Bronchial epithelial cell (primary cell): ENCODE results near the gene ALDH18A1. TPM values are rescaled to one million over a fixed set of nuclear protein-coding genes. Genes with fewer than 3 reads are reported as not detected.

Experiments
- DNase-seq: peaks from one replicate; pipeline ENCODE4 v3.0.0-alpha.2; 2010; ENCODE audit warnings: low read depth
- FAIRE-seq: peaks from 2 replicates; lab custom pipeline; 2011; peaks lifted over from hg19 to GRCh38; lab: Jason Lieb, UNC
- H3K27me3 ChIP-seq: 2 replicates; pipeline ENCODE4 v1.5.1; 2011; ENCODE audit warnings: low read length; ENCODE audit not compliant: control insufficient read depth, insufficient read depth
- H3K36me3 ChIP-seq: 2 replicates; pipeline ENCODE4 v1.5.1; 2011; ENCODE audit warnings: low read length; ENCODE audit not compliant: control insufficient read depth, insufficient read depth
- H3K4me3 ChIP-seq: 2 replicates; pipeline ENCODE4 v1.5.1; 2011; ENCODE audit warnings: mild to moderate bottlenecking, low read depth, low read length, control low read depth
- total RNA-seq: library from RNA; depleted of rRNA; stranded (reverse); fragments of >200 nt; gene quantifications from 2 replicates; pipeline ENCODE4 v1.2.1, GENCODE V29; 2014
- TF ChIP-seq, protein P1 (sequence below): IDR thresholded peaks from 2 replicates; pipeline ENCODE4 v1.5.1; 2011; ENCODE audit warnings: mild to moderate bottlenecking, moderate library complexity, low read length, control low read depth, inconsistent platforms; ENCODE audit not compliant: insufficient read depth, severe bottlenecking

ALDH18A1 gene
- total RNA-seq, result 53.8 and 68.4 TPM in 2 replicates

DNA sequence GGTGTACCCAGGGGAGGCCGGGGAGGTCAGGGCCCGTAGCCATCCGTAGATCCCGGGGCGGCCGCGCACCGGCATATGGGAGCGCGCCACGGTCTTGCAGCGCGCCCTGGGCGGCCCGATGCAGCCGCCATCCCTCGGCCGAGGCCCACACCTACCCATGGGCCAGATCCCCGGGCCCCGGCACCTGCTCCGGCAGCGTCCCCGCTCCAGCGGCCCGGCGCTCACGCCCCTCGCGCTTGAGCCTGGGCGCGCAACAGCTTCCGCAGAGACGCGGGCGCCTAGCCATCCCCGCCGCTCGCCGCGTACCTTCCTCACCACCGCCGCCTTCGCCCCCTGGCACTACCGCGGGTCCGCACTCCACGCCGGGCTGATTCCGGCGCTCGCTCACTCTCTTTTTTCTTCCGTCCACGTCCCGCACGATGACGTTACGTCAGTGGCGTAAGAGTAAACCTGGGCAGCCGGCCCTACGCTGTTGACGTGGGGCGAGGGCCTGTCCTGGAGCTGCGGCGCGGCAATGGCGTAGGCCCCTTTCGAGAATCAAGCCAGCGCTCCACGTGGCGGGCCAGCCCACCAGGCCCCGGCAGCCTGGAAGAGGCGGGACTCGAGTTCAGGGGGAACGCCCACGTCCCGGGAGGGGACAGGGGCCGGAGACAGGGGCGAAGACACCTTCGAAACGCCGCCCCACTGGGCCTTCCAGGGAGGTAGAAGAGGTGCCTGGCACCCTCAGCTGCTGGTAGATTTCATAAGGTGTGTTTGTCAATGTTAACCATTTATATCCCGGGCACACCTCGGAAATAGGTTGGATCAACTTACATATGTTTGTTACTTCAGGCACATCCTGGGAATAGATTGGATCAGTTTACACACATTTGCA is at the start of gene ALDH18A1:
ALDH18A1 (minus strand) TSS at position 421 of the 874 bp plus-strand sequence. CDS start 3,334 bp downstream, outside the sequence.
- Histone ChIP-seq H3K36me3 (no peaks in the 10 kb centered on the region), H3K27me3 (no peaks in the 10 kb centered on the region), H3K4me3 (peak within 1 kb of the TSS; percentile 84)
- TF ChIP-seq, protein P1, sequence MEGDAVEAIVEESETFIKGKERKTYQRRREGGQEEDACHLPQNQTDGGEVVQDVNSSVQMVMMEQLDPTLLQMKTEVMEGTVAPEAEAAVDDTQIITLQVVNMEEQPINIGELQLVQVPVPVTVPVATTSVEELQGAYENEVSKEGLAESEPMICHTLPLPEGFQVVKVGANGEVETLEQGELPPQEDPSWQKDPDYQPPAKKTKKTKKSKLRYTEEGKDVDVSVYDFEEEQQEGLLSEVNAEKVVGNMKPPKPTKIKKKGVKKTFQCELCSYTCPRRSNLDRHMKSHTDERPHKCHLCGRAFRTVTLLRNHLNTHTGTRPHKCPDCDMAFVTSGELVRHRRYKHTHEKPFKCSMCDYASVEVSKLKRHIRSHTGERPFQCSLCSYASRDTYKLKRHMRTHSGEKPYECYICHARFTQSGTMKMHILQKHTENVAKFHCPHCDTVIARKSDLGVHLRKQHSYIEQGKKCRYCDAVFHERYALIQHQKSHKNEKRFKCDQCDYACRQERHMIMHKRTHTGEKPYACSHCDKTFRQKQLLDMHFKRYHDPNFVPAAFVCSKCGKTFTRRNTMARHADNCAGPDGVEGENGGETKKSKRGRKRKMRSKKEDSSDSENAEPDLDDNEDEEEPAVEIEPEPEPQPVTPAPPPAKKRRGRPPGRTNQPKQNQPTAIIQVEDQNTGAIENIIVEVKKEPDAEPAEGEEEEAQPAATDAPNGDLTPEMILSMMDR, result no peak
- FAIRE-seq (no peak), DNase-seq (peak; percentile 67)

DNA sequence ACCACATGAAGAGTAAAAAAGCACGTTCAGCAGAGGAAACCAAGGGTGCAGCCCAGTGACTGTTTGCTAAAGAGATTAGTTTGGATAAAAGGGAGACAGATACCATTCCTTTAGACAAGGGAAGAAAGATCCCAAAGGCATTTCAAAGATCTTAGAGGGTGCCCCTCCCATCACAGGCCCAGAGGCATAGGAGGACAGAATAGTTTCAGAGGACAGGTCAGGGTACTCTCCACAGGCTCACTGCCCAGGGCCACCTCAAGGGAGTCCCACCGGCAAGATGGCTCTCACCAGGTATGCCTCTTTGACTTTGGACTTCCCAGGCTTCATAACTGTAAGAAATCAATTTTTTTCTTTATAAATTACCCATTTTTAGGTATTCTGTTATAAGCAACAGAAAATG is 41.9 kb upstream of the ALDH18A1 start:
- Histone ChIP-seq H3K4me3 (no peak overlapping the region), H3K27me3 (no peaks in the 10 kb centered on the region), H3K36me3 (no peaks in the 10 kb centered on the region)
- TF ChIP-seq, protein P1, result no peak
- no peak for FAIRE-seq
- no peak for DNase-seq

DNA sequence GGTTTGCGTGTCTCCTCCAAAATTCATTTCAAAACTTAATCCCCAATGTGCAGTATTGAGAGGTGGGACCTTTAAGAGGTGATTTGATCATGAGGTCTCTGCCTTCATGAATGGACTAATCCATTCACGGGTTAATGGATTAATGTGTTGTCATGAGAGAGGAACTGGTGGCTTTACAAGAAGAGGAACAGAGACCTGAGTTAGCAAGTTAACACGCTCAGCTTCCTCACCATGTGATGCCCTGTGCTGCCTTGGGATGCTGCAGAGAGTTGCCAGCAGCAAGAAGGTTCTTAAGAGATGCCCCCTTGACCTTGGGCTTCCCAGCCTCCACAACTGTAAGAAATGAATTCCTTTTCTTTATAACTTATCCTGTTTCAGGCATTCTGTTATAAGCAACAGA is 40.9 kb upstream of the ALDH18A1 start:
- no peak for DNase-seq
- FAIRE-seq, result no peak
- no peaks in the 10 kb centered on the region for H3K27me3 ChIP-seq
- TF ChIP-seq, protein P1, result no peak
- H3K36me3 ChIP-seq, result no peaks in the 10 kb centered on the region
- H3K4me3 ChIP-seq, result no peak overlapping the region

DNA sequence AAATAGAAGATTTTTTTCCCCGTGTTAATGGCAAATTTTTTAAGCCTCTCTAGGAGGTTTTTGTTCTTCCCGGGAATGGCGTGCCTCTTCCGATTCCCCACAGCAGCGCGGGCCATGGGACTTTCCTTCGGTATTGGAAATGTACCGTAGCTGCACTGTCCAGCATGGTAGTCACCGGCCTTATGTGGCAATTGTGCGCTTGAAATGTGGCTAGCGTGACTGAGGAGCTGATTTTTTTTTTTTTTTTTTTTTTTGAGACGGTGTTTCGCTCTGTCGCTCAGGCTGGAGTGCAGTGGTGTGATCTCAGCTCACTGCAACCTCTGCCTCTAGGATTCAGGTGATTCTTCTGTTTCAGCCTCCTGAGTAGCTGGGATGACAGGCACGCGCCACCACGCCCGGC is 38.2 kb upstream of the ALDH18A1 start:
- FAIRE-seq (no peak), DNase-seq (no peak)
- TF ChIP-seq, protein P1, result no peak
- Histone ChIP-seq H3K36me3 (peaks cover 2% of the 10 kb centered on the region), H3K4me3 (no peak overlapping the region), H3K27me3 (no peaks in the 10 kb centered on the region)

DNA sequence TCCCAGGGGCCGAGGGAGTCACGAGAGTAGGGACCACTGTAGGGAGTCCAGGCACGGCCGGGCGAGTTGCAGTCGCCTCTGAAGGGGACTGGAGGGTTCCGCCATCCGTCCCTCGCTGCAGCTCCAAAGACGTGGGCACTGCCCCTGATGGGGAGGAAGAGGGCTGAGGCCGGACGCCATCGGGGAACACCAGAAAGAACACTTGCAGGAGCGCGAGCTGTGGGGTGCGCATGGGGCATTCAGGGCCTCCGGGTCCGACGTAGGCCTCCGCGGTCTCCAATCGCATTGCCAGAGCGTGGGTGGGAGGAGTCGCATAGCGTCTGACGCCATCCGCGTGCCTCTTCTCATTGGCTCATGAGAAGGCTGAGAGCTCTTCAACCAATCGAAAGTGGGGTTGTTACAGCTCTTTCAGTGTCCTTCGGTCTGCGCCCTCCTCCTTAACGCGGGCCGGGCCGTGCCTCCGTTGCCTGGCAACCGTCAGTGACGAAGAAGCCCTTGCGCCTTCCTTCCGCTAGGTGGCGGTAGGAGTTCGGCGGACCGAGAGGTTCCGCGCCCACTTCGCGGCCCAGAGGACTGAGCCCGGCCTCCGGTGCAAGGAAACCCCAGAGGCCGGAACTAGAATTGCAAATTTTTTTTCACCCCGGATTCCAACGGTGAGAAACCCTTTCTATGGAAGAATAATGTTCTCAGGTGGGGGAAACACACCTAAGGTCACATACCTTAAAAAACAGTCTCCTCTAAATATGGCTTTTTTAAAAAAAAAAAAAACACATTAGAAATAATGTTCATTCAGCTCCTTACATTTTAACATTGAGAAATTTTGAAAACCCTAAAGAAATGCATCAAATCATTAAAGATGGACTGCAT is 37.4 kb upstream of the ALDH18A1 start, which contains the start of gene TCTN3:
TCTN3 (minus strand) TSS at position 260 of the 867 bp plus-strand sequence; CDS start at position 232, 28 bp downstream.
- no peaks in the 10 kb centered on the region for H3K27me3 ChIP-seq
- peak; percentile 99 for DNase-seq
- TF ChIP-seq, protein P1, result peak; percentile 97
- FAIRE-seq, result peak; percentile 83
- H3K36me3 ChIP-seq, result peaks cover 2% of the 10 kb centered on the region
- peak within 1 kb of the TSS; percentile 81 for H3K4me3 ChIP-seq
